Measurements from ENCODE around the gene EML6.
"Not testable (repeated sequence)": the region's sequence is repeated elsewhere in the genome, so short reads cannot be mapped to it uniquely, and the experiment has no call there.

The EML6 gene

DNA sequence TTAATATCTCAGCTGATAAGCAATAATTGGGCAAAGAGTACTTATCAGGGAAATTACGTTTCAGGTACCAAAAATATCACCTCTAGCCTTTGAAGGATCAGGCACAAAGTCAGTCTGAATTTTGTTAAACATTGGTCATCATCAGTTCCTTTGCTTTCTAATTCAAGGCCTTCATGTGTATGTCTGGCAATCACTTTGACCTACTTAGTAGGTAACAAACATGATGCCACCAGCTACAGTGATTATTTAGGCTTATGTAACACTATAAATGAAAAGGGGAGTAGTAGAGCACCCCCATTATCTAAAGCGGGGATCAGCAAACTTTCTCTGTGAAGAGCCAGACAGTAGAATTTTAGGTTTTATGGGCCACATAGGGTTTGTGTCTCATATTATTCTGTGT is 251.7 kb downstream of the EML6 start:
- no peak for DNase-seq

DNA sequence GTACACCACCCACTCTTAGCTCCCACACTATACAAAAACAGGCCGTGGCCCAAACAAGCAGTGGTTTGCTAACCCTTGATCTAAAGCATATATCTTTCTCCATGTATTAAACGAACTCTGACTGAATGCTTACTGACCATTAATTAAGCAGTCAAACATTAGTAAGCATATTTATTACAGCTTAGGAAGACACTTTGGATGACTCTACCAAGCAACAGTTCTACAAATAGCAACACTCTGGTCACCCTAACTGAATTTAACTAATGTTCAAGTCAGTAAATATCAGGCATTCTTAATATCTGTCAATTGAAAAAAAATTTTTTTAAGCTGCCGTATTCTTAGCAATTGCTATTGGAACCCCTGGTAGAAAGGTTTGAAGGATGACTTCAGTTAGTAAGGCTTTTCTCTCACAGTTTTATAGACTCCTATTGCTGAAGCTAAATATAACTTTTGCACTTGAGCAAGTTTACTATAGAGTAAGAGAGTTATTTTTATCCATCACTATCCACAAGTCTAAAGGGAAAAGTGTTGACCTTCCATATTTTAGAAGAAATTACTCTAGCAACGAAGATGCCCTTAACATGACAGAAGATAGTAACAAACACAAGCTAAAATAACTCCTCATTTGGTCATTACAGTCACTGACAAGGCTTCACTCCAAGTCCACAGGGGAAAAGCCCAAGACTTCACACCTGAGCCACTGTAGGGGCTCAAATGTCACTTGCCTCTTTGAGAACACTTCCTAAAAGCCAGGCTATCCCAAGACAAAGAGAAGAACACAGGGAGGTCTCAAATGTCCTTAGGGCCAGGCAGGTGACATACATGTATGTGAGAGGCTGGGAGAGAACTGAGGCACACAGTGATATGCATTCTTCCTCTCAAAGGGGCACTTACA is 252.4 kb downstream of the EML6 start:
- no peak for DNase-seq

DNA sequence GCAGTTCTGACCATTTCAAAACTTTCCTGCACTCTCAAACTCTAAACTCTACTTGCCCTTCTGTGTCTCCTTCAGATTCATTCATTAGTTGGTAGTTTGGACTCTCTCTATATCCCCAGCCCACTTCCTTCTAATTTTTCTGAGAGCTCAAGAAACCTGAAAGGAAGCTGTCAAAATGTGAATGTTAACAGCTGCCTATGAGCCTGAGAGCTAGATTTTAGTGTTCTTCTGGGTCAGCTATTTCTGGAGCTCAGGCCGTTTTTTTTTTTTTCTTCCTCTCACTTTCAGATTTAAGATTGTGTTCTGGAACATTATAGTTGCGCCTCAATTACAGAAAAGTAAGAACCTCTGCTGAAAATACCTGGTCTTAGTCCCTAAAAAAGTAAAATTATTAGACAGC is 253.7 kb downstream of the EML6 start:
- DNase-seq: no peak

DNA sequence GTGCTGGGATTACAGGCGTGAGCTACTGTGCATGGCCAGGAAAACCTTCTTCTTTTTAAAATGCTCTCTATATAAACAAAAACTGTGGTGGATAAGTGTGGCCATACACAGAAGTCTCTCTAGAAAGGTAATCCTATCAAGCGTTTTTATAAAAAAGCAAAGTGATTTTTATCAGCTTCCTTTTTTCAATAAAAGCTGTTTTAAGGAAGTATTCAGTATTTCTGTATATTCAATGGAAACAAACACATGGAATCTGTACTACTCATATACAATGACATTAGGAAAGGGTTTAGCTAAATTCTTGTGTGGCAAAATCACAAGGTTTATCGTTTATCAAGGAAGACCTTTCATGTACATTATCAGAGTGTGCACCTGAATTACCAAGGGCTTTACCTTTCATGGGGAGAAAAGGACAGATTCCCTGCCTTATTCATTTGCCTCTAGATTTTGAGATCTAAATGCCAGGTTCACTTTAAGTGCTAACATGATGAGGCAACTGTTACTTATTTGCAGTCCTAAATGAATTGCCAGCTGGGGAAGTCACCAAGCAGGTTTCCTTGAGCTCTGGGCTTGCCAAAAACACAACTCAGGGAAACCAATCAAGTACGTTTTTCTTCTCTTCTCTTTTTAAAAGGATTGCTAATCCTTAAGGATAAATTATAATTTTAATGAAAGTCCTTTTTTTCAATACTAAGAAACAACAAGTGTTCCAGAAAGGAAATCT is 256.0 kb downstream of the EML6 start:
- DNase-seq: no peak

DNA sequence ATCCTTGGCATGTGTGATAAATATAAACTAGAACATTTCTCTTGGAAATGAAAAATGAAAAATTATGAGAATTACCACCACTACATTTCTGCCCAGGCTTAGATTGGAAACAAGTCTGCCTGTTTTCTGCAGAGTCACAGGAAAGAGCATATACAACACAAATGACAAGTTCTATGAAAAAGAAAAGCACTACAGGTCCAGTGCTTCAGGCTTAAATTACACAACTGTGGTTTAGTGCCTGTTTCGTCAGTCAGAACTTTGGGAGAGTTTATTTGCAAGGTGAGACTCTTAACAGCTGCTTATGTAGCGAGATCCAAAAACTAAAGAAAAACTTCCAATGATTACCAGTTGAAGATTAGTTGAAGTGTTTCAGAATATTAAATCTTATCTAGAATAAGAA is 257.9 kb downstream of the EML6 start:
- DNase-seq: no peak

DNA sequence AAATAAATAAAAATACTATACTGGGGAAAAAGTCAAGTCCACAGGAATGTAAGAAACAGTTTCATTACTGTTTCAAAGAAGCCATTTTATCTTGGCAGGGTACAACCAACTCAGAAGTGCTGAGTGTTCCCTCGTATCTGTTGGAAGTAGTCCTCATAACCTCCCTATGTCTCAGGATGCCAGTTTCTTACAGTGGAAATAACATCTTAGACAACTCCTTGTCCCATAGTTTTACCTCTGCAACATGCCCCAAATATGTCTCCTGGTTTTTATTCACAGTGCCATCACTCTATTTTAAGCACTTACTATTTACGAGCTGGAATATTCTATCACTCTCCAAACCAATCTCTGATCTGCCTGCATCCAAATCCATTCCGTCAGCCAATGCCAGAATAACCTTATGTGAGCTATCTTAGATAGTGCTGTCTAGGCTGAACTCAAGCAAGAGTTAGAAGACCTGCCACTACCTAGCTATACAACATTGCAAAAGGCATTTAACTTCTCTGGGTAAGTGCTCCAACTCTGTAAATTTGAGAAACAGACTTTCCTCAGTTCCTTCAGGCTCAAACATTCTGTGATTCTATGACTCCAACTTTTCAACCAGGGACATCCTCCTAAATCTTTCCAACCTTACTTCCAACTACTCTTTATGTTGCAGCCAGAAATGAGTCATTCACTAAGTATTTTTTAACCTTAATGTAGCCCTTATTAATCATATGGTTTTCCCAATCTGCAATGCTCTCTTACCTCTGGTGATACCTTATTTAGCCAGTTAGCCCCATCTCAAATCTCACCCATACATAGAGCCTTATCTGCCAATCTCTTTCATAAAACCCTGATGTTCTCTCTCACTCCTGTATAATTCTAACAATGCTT is 260.1 kb downstream of the EML6 start:
- no peak for DNase-seq

DNA sequence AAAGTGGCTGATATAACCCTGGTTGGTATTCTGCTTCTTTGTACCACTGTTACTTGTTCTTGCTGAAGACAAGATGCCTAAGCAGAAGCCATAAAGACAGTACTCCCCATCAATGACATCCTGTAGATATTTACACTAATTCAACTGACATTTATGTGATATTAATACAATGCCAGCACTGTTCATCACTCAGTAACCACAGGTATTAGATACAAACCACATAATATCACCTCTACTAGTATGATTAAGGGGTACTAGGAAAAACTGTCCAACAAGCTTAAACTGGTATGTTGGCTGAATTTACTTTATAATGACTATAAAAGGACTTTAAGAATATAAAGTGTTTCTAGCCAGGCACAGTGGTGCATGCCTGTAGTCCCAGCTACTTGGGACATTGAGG is 261.0 kb downstream of the EML6 start:
- no peak for DNase-seq

DNA sequence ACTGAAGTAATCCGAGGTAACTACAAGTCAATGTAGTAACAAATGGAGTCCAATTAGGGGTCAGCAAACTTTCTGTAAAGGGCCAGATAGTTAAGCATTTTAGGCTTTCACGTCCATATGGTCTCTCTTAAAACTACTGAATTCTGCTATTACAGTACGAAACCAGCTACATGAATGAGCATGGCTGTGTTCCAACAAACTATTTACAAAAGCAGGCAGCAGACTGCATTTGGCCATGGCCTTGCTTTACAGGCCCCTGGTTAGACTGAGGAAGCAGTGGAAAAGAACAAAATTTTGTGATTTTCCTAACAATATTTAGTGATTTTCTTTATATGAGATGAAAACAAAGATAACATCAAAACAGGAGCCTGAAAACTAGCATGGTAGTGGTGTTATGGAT is 262.8 kb downstream of the EML6 start:
- DNase-seq: no peak

DNA sequence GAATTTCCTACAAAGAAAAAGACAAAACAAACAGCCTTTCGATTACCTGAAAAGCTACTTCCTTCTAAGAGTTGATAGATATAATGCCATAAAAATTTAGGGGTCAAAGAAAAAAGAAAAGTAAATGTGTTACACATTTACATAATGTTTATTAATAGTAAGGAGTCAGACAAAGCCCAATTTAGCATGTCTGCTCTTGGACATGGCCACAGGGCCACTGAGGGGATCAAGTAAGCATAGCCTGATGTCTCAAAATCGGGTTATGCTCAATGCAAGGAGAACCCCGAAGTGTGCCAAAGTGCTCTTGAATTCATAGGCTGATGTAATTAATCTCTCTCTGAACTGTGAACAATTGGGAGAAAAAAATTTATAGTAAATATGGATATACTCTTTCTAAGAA is 265.1 kb downstream of the EML6 start:
- no peak for DNase-seq

DNA sequence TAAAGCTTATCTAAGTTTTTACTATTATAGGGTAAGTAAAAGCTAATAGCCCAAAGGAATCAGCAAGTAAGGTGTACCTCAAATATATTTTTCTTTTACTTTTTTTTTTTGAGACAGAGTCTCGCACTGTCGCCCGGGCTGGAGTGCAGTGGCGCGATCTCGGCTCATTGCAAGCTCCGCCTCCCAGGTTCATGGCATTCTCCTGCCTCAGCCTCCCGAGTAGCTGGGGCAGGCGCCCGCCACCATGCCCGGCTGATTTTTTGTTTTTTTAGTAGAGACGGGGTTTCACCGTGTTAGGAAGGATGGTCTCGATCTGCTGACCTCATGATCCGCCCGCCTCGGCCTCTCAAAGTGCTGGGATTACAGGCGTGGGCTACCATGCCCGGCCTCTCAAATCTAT is 267.2 kb downstream of the EML6 start:
- not testable (repeated sequence) for DNase-seq

DNA sequence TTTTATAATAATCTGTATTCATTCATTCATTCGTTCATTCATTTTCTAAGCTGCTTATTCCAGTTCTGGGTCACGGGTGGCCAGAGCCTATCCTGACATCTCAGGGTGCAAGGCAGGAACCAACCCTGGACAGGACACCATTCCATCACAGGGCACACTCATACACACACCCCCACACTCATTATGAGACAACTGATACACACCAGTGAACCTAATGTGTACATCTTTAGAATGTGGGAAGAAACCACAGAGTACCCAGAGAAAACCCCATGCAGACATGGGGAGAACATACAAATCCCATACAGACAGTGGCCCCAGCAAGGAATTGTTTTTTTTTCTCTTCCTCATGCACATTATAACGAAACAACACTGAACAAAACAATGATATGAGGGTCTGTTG is 272.1 kb downstream of the EML6 start:
- DNase-seq: no peak

DNA sequence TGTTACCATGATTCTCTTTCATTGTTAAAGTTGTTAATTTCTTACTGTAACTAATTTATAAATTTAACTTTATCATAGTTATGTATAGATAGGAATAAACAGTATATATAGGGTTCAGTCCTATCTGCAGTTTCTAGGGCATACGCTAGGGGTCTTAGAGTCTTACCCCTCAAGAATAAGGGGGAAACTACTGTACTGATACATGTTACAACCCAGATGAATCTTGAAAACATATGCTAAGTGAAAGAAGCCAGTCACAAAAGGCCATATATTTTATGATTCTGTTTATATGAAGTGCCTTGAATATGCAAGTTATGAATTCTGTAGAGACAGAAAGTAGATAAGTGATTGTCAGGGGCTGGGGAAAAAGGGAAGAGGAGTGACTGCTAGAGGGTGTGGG is 274.4 kb downstream of the EML6 start:
- DNase-seq: no peak

DNA sequence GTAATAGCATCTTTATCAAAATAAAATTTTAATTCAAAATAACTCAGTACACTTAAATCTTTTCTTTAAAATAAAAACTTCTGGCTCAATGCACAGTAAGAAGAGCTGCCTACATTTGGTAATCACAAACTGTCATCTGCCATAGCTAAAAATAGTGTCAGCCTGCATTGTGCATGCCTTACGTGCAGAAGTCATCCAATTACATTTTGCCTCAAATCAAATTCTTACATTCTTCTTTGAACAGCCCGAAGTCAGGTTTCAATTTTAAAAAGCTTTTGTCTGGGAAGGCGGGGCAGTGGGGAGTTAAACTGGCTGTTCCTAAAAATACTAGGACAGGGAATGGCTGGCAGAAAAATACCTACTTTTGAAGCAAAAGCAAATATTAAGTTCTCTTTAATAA is 275.7 kb downstream of the EML6 start:
- no peak for DNase-seq

DNA sequence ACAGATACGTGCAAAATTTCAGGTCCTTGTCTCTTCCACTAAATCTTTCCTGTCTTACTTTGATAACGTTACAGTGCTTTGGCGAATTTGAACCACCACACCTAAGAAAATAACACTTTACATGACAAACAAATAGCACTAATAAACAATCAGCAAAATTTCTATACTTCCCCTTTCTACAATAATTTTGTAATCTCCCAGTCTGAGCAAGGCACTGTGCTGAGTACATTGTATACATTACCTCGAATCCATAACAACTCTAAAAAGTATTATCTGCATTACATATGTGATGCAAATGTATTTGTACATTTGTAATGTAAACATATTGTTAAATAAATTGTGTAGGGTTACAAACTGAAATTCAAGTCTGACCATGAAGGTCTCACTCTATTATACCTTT is 276.9 kb downstream of the EML6 start:
- no peak for DNase-seq

DNA sequence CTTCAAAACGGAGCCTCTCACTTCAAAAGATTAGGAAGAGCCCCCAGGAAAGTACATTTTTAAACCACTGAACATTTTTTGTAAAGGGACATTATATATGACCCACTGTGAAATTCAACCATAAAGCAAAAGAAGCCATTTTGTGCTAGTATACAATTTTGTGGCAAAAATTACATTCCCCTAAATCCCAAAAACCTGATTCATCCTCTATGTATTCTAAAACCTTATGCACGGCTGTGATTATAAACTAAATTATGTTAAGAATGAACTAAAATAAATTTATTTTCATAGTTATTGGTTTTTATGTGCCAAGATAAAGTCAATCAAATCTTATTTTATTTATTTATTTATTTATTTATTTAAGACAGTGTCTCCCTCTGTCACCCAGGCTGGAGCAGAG is 278.3 kb downstream of the EML6 start:
- DNase-seq: no peak

DNA sequence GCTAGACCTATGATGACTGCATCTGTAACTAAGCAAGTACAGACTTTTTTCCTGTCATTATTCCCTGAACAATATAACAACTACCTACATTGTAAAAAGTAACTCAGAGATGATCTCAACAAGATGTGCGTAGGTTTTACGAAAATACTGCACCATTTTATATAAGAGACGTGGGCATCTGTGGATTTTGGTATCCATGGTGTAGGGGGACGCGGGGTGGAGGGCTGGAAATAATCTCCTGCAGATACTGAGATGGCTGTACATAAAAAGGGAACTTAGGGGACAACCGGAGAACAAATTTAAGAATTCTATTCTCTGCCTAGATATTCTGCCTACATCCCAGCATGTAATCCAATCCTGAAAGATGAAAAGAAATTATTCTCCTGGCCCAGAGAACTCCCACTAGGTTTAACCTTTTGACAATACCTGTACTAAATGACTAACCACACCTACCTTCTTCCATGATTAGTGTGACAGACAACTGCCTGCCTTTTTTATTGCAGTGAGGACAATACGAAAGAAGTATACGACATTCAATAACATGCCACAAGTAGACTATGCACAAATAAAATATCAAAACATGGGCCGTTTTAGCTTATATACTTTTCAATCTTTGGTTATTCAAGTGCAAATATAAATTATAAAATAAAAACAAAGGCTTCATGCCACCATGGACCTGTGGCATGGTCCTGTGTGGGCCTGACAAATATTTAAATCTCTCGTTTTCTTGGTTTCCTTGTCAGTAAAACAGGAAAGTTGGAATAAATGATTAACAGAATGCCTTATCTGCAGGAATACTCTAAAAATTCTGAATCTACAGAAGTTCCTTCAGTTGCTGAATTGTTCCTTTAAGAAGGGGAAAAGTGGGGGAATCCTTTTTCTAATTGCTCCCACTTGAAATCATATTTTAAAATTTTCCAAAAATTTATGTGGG is 280.5 kb downstream of the EML6 start:
- DNase-seq: no peak

DNA sequence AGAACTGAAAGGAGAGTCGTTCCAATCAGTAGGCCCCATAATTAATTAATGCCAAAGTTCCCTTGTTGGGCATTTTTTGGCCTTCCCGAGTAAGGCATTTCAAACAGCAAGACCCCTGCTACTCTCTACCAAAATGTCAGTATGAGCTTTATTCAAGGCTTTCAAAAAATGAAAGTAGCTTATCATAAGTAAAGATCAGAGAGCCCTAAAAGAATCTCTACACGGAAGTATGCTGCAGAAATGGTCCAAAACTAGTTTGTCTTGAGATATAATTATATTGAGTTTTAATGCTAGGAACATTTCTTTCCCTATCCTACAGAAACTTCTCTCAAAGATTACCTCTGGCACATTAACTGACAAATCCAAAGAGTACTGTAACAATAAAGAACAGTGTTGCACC is 282.8 kb downstream of the EML6 start:
- DNase-seq: no peak

DNA sequence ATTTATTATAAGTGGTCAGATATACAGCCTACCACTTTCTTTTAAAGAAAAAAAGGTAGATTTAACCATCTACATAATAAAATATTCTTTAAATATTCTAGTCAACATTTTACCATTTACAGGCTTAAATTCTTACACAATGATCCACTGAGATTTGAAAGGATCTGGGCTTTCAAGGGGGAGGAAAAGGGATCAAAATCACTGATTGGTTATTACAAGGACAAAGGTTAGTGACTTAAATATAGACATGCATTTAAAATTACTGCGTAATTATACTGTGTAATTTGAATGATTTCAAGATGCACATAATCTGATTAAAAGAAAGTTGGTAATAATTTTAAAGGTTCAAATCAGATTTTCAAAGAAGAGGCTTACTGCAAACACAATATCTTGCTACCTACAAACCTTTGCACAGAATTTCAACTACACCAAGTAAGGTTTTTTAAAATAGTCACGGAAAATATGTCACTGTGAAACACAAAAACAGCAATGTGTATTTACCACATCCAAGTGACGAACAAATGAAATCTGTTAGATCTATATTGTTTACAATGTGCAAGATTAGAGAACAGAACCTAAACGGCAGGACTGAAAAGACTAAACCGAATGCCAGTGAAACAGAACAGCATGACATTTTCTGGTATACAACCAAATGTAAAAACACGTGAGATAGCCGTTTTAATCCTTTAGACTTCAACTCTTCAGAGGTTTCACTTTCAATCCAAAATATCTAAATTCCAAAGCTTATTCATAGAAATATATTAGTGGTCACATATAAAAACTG is 286.0 kb downstream of the EML6 start:
- DNase-seq: no peak

DNA sequence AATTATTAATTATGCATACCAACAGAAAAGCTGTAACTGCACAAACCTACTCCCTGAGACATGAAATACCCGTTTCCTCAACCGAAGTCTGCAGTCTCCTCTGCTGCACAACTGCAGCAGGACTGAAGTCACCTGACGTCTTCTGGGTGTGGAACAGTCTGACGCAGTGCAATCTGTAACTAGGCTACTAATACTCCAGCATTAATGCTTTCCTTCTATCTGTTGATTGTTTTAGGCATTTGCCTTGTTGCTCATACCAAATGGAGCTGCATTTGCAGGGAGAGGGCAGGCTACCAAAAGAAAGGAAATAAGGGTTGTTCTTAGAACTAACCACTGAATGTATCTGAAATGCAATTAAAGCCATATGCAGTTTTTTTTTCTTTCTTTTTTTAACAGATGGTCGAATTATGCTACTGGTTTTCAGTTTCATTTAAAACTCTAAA is 286.7 kb downstream of the EML6 start:
- DNase-seq: no peak

DNA sequence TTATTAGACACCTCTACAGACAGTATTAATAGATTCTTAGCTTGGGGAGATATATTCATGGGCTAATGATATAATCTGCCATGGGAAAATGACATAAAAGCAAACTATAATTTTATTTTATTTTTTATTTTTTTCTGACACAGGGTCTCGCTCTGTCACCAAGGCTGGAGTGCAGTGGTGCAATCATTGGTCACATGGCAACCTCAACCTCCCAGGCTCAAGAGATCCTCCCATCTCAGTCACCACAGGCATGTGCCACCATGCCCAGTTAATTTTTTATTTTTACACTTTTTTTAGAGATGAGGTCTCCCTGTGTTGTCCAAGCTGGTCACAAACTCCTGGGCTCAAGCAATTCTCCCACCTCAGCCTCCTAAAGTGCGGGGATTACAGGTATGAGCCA is 287.5 kb downstream of the EML6 start:
- no peak for DNase-seq
